GM15510 (cell line): Measurements from ENCODE around the gene PTX3.

Source experiments
- POLR2A ChIP-seq: IDR thresholded peaks from 3 replicates; pipeline ENCODE4 v1.6.1; 2011; ENCODE audit warnings: borderline replicate concordance; ENCODE audit not compliant: insufficient read length; ENCODE audit errors: extremely low read depth

PTX3 gene

GRCh38 chr3:157445857-157446256 lies 9.2 kb downstream of the PTX3 start:
- TF ChIP-seq POLR2A = no peak

- TF ChIP-seq POLR2A = no peak
Measured at GRCh38 chr3:157447026-157447694, 10.5 kb downstream of the PTX3 start.

- no peak for TF ChIP-seq POLR2A
Measured at GRCh38 chr3:157452097-157452496, 15.4 kb downstream of the PTX3 start.

- no peak for TF ChIP-seq POLR2A
Measured at GRCh38 chr3:157453824-157454223, 17.2 kb downstream of the PTX3 start.

GRCh38 chr3:157459706-157460105 lies 23.1 kb downstream of the PTX3 start:
- TF ChIP-seq POLR2A = no peak

GRCh38 chr3:157460253-157460652 lies 23.6 kb downstream of the PTX3 start:
- TF ChIP-seq POLR2A = no peak

GRCh38 chr3:157463816-157464215 lies 27.2 kb downstream of the PTX3 start:
- no peak for TF ChIP-seq POLR2A

GRCh38 chr3:157464321-157464720 lies 27.7 kb downstream of the PTX3 start:
- no peak for TF ChIP-seq POLR2A

GRCh38 chr3:157465741-157466140 lies 29.1 kb downstream of the PTX3 start:
- TF ChIP-seq POLR2A = no peak

- TF ChIP-seq POLR2A = no peak
Measured at GRCh38 chr3:157467200-157467599, 30.6 kb downstream of the PTX3 start.

- TF ChIP-seq POLR2A = no peak
Measured at GRCh38 chr3:157469561-157470294, 33.1 kb downstream of the PTX3 start.

- no peak for TF ChIP-seq POLR2A
Measured at GRCh38 chr3:157471064-157471463, 34.4 kb downstream of the PTX3 start.

GRCh38 chr3:157472648-157473047 lies 36.0 kb downstream of the PTX3 start:
- TF ChIP-seq POLR2A = no peak

- no peak for TF ChIP-seq POLR2A
Measured at GRCh38 chr3:157475921-157476414, 39.3 kb downstream of the PTX3 start.

GRCh38 chr3:157477441-157477840 lies 40.8 kb downstream of the PTX3 start:
- TF ChIP-seq POLR2A = no peak
